Hepatocyte (in vitro differentiated cells): Measurements from ENCODE around the gene C10orf143.

ENCODE experiments used
- CTCF ChIP-seq: fragments of 200-600 bp; sonication (generic); IDR thresholded peaks from 2 replicates; pipeline ENCODE4 v1.5.1; 2016; ENCODE audit warnings: antibody characterized with exemption, mild to moderate bottlenecking; ENCODE audit not compliant: poor library complexity
- EZH2 ChIP-seq: fragments of 200-600 bp; sonication (generic); IDR thresholded peaks from 2 replicates; pipeline ENCODE4 v1.6.1; 2016; ENCODE audit warnings: antibody characterized with exemption, mild to moderate bottlenecking, borderline replicate concordance
- EZH2phosphoT487 ChIP-seq: fragments of 200-600 bp; sonication (generic); IDR thresholded peaks from one replicate; pipeline ENCODE4 v1.6.1; 2018; ENCODE audit warnings: antibody characterized with exemption, mild to moderate bottlenecking, low read depth, moderate library complexity; ENCODE audit not compliant: unreplicated experiment, severe bottlenecking

DNA sequence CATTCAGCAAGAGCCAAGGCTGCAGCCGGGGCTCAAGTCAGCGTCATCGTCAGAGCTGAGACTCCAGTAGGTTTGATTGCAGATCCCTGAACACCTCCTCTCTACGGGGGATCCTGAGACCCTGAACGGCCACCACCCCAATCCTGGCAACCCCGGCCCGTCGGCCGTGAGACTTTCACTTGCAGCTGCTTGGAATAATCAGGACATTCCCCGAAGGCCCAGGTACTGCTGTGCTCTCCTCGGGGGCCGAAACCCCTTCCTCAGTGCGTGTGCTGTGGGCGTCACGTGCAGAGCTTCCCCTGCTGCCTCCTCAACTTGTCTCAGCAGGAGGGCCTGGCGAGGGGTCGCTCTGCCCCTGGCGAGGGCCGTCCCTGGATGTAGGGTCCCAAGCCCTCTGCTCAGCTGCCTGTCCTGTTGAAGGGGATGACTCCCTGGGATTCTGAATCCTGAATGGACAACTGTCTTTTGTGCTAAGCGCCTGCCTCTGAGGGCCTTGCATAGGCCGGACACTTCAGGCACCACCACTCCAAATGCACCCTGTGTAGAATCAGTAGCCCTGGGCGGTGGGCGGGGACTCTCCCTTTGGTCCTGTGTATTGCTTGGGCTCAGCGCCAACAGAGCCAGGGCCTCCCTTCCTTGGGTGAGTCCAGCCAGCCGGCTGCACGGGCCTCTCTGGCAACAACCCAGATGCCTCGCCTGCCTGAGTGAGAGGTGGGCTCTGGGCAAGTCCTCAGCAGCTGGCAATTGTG is 82.7 kb downstream of the C10orf143 start:
- TF ChIP-seq CTCF (no peak), EZH2 (no peak), EZH2phosphoT487 (no peak)
